Mesendoderm (in vitro differentiated cells): Measurements from ENCODE around the gene KRT33A. TPM values are rescaled to one million over a fixed set of nuclear protein-coding genes. Genes with fewer than 3 reads are reported as not detected.
"Not testable (repeated sequence)": the region's sequence is repeated elsewhere in the genome, so short reads cannot be mapped to it uniquely, and the experiment has no call there.

ENCODE experiments used
- DNase-seq: peaks from one replicate; pipeline ENCODE4 v3.0.0; 2013
- H2AK5ac ChIP-seq: 2 replicates; pipeline ENCODE4 v1.6.1; 2013; ENCODE audit warnings: low read length, inconsistent platforms
- H2BK120ac ChIP-seq: 2 replicates; pipeline ENCODE4 v1.6.1; 2013; ENCODE audit warnings: low read depth, mild to moderate bottlenecking, low read length, moderate library complexity, mixed read lengths
- H2BK15ac ChIP-seq: replicated peaks from 2 replicates; pipeline ENCODE4 v1.6.1; 2013; ENCODE audit warnings: low read depth, mild to moderate bottlenecking, moderate library complexity
- H2BK5ac ChIP-seq: 2 replicates; pipeline ENCODE4 v1.6.1; 2013; ENCODE audit warnings: low read length, inconsistent platforms
- H3K18ac ChIP-seq: 2 replicates; pipeline ENCODE4 v1.6.1; 2013; ENCODE audit warnings: mild to moderate bottlenecking, low read length, mixed read lengths
- H3K23ac ChIP-seq: one replicate; pipeline ENCODE4 v1.6.1; 2013; ENCODE audit warnings: low read length
- H3K27ac ChIP-seq: 2 replicates; pipeline ENCODE4 v1.5.1; 2013; ENCODE audit warnings: low read depth, mild to moderate bottlenecking, inconsistent platforms, low read length, moderate library complexity
- H3K27me3 ChIP-seq: 2 replicates; pipeline ENCODE4 v1.6.1; 2013; ENCODE audit warnings: low read length, control low read depth, mild to moderate bottlenecking, inconsistent platforms; ENCODE audit not compliant: insufficient read depth, poor library complexity
- H3K36me3 ChIP-seq: 2 replicates; pipeline ENCODE4 v1.6.1; 2013; ENCODE audit warnings: low read length, inconsistent platforms; ENCODE audit not compliant: control insufficient read depth, insufficient read depth
- H3K4ac ChIP-seq: one replicate; pipeline ENCODE4 v1.6.1; 2013; ENCODE audit warnings: low read depth, mild to moderate bottlenecking, low read length, moderate library complexity
- H3K4me1 ChIP-seq: 2 replicates; pipeline ENCODE4 v1.6.1; 2013; ENCODE audit warnings: low read depth, low read length, inconsistent platforms; ENCODE audit not compliant: control insufficient read depth
- H3K4me2 ChIP-seq: 2 replicates; pipeline ENCODE4 v1.6.1; 2013; ENCODE audit warnings: low read length
- H3K4me3 ChIP-seq: 2 replicates; pipeline ENCODE4 v1.5.1; 2013; ENCODE audit warnings: mild to moderate bottlenecking, low read length
- H3K56ac ChIP-seq: one replicate; pipeline ENCODE4 v1.6.1; 2013; ENCODE audit warnings: low read length
- H3K79me1 ChIP-seq: 2 replicates; pipeline ENCODE4 v1.6.1; 2013; ENCODE audit warnings: low read length, inconsistent platforms
- H3K79me2 ChIP-seq: 2 replicates; pipeline ENCODE4 v1.6.1; 2013; ENCODE audit warnings: mild to moderate bottlenecking, low read length; ENCODE audit not compliant: control insufficient read depth, insufficient read depth
- H3K9ac ChIP-seq: 2 replicates; pipeline ENCODE4 v1.6.1; 2013; ENCODE audit warnings: low read length, inconsistent platforms
- H4K5ac ChIP-seq: one replicate; pipeline ENCODE4 v1.6.1; 2013; ENCODE audit warnings: low read length
- H4K8ac ChIP-seq: one replicate; pipeline ENCODE4 v1.6.1; 2013; ENCODE audit warnings: low read depth, mild to moderate bottlenecking, control low read depth, low read length, moderate library complexity
- WGBS: extraction: QIAGEN DNeasy Blood & Tissue Kit; methylation state at CpG from one replicate; pipeline ENCODE4 v1.1.7; 2013; ENCODE audit warnings: low lambda C conversion rate, missing lambda C conversion rate; ENCODE audit not compliant: insufficient coverage; ENCODE audit errors: extremely low coverage; 5-methylcytosine and 5-hydroxymethylcytosine counted together
- polyA plus RNA-seq, 2 experiments: library from polyadenylated mRNA; stranded (reverse); fragments of 200-250 nt; gene quantifications; one replicate each; pipeline ENCODE4 v1.2.3, GENCODE V29; 2013

Gene KRT33A
- polyA plus RNA-seq (2013, experiment 1 of 2), result not detected
- not detected for polyA plus RNA-seq (2013, experiment 2 of 2)

- H3K36me3 ChIP-seq, H2BK15ac ChIP-seq, H2BK120ac ChIP-seq, H3K4me3 ChIP-seq, DNase-seq, H4K8ac ChIP-seq, H3K4me2 ChIP-seq, H2BK5ac ChIP-seq, H3K27me3 ChIP-seq, H3K27ac ChIP-seq, H3K4ac ChIP-seq, H3K79me2 ChIP-seq, H3K23ac ChIP-seq, H4K5ac ChIP-seq, H3K4me1 ChIP-seq, H3K56ac ChIP-seq, H3K9ac ChIP-seq, H3K18ac ChIP-seq, H2AK5ac ChIP-seq, H3K79me1 ChIP-seq: not testable (repeated sequence)
- no CpG with 5 or more reads among the region's 16 CpGs for WGBS
These were observed at the start of gene KRT33A for GRCh38 chr17:41350381-41350878. KRT33A (minus strand) TSS chr17:41350828; CDS start chr17:41350767, 61 bp downstream.

GRCh38 chr17:41396996-41397660 lies 46.5 kb upstream of the KRT33A start, which contains the start of gene KRT31:
KRT31 (minus strand) TSS chr17:41397608; CDS start chr17:41397539, 69 bp downstream.
- Histone ChIP-seq H3K23ac (no peak within 1 kb of the TSS), H3K79me1 (no peaks in the 10 kb centered on the region), H3K4me1 (no peaks in the 10 kb centered on the region), H3K56ac (no peak within 1 kb of the TSS), H2AK5ac (no peak within 1 kb of the TSS), H3K27ac (no peak within 1 kb of the TSS), H2BK15ac (no peak within 1 kb of the TSS), H2BK120ac (no peak within 1 kb of the TSS), H3K4me3 (no peak within 1 kb of the TSS), H3K27me3 (no peaks in the 10 kb centered on the region), H3K4me2 (no peak within 1 kb of the TSS), H3K79me2 (no peaks in the 10 kb centered on the region), H4K8ac (no peak within 1 kb of the TSS), H3K18ac (no peak within 1 kb of the TSS), H3K9ac (no peak within 1 kb of the TSS), H3K4ac (no peak within 1 kb of the TSS), H3K36me3 (no peaks in the 10 kb centered on the region), H2BK5ac (no peak within 1 kb of the TSS), H4K5ac (no peak within 1 kb of the TSS)
- no peak for DNase-seq
- no CpG with 5 or more reads among the region's 16 CpGs for WGBS

- Histone ChIP-seq H3K79me2 (no peaks in the 10 kb centered on the region), H3K4me3 (no peak overlapping the region), H2BK120ac (no peak overlapping the region), H2BK5ac (no peak overlapping the region), H3K36me3 (no peaks in the 10 kb centered on the region), H2AK5ac (no peak overlapping the region), H3K18ac (no peak overlapping the region), H3K4me1 (no peaks in the 10 kb centered on the region), H3K9ac (no peak overlapping the region), H4K5ac (no peak overlapping the region), H3K27ac (no peak overlapping the region), H3K23ac (no peak overlapping the region), H3K79me1 (no peaks in the 10 kb centered on the region), H3K4me2 (no peak overlapping the region), H3K56ac (no peak overlapping the region), H4K8ac (no peak overlapping the region), H3K4ac (no peak overlapping the region), H3K27me3 (no peaks in the 10 kb centered on the region), H2BK15ac (no peak overlapping the region)
- WGBS, result no CpG with 5 or more reads among the region's 7 CpGs
- no peak for DNase-seq
These were observed 45.7 kb upstream of the KRT33A start for GRCh38 chr17:41396340-41396739.

GRCh38 chr17:41395611-41396010 lies 45.0 kb upstream of the KRT33A start:
- no peaks in the 10 kb centered on the region for H3K4me1 ChIP-seq
- no peak overlapping the region for H3K18ac ChIP-seq
- H4K8ac ChIP-seq, result no peak overlapping the region
- DNase-seq, result no peak
- no peak overlapping the region for H3K23ac ChIP-seq
- H3K36me3 ChIP-seq, result no peaks in the 10 kb centered on the region
- no peaks in the 10 kb centered on the region for H3K79me2 ChIP-seq
- WGBS, result no CpG with 5 or more reads among the region's 1 CpG
- no peaks in the 10 kb centered on the region for H3K79me1 ChIP-seq
- no peak overlapping the region for H3K4ac ChIP-seq
- H4K5ac ChIP-seq, result no peak overlapping the region
- no peak overlapping the region for H3K4me3 ChIP-seq
- H2BK5ac ChIP-seq, result no peak overlapping the region
- no peak overlapping the region for H3K4me2 ChIP-seq
- no peak overlapping the region for H2BK15ac ChIP-seq
- H3K27me3 ChIP-seq, result no peaks in the 10 kb centered on the region
- no peak overlapping the region for H2AK5ac ChIP-seq
- H3K27ac ChIP-seq, result no peak overlapping the region
- no peak overlapping the region for H2BK120ac ChIP-seq
- H3K9ac ChIP-seq, result no peak overlapping the region
- no peak overlapping the region for H3K56ac ChIP-seq

- H3K4me2 ChIP-seq, H2BK15ac ChIP-seq, H3K4me3 ChIP-seq, H3K79me1 ChIP-seq, DNase-seq, H3K18ac ChIP-seq, H3K4me1 ChIP-seq, H3K23ac ChIP-seq, H3K79me2 ChIP-seq, H2BK5ac ChIP-seq, H3K27me3 ChIP-seq, H3K4ac ChIP-seq, H3K9ac ChIP-seq, H3K56ac ChIP-seq, H4K5ac ChIP-seq, H3K27ac ChIP-seq, H4K8ac ChIP-seq, H2AK5ac ChIP-seq, H3K36me3 ChIP-seq, H2BK120ac ChIP-seq: not testable (repeated sequence)
- WGBS, result no CpG with 5 or more reads among the region's 12 CpGs
These were observed 44.4 kb upstream of the KRT33A start for GRCh38 chr17:41395044-41395443.
